Smooth muscle cell (in vitro differentiated cells): ENCODE measurements around the gene FGD6. TPM values are rescaled to one million over a fixed set of nuclear protein-coding genes. Genes with fewer than 3 reads are reported as not detected.

Source experiments
- DNase-seq: peaks from one replicate; lab custom pipeline; 2025; ENCODE audit not compliant: unreplicated experiment; lab: John Stamatoyannopoulos, UW
- H2AFZ ChIP-seq: fragments of 200-600 bp; sonication (generic); 2 replicates; pipeline ENCODE4 v1.6.0; 2016; ENCODE audit warnings: antibody characterized with exemption, low read depth, mild to moderate bottlenecking
- H3F3A ChIP-seq: fragments of 200-600 bp; sonication (generic); 2 replicates; pipeline ENCODE4 v1.6.0; 2017; ENCODE audit warnings: antibody characterized with exemption, low read depth
- H3K27ac ChIP-seq: fragments of 200-600 bp; sonication (generic); 2 replicates; pipeline ENCODE4 v1.5.1; 2016; ENCODE audit warnings: low read depth, mild to moderate bottlenecking
- H3K27me3 ChIP-seq: fragments of 200-600 bp; sonication (generic); 2 replicates; pipeline ENCODE4 v1.6.1; 2016; ENCODE audit warnings: low read depth, mild to moderate bottlenecking
- H3K36me3 ChIP-seq: fragments of 200-600 bp; sonication (generic); 2 replicates; pipeline ENCODE4 v1.5.1; 2016; ENCODE audit warnings: low read depth
- H3K4me1 ChIP-seq: fragments of 200-600 bp; sonication (generic); 2 replicates; pipeline ENCODE4 v1.5.1; 2016; ENCODE audit warnings: low read depth
- H3K4me2 ChIP-seq: fragments of 200-600 bp; sonication (generic); 2 replicates; pipeline ENCODE4 v1.6.0; 2016; ENCODE audit warnings: mild to moderate bottlenecking
- H3K4me3 ChIP-seq: fragments of 200-600 bp; sonication (generic); 2 replicates; pipeline ENCODE4 v1.5.1; 2016; ENCODE audit warnings: mild to moderate bottlenecking
- H3K79me2 ChIP-seq: fragments of 200-600 bp; sonication (generic); 2 replicates; pipeline ENCODE4 v1.6.0; 2016; ENCODE audit warnings: low read depth, mild to moderate bottlenecking
- H3K9ac ChIP-seq: fragments of 200-600 bp; sonication (generic); 2 replicates; pipeline ENCODE4 v1.6.0; 2016; ENCODE audit warnings: low read depth
- H3K9me3 ChIP-seq: fragments of 200-600 bp; sonication (generic); replicated peaks from 2 replicates; pipeline ENCODE4 v1.5.1; 2016; ENCODE audit warnings: low read depth
- H4K20me1 ChIP-seq: fragments of 200-600 bp; sonication (generic); 2 replicates; pipeline ENCODE4 v1.6.0; 2016; ENCODE audit warnings: low read depth
- WGBS: methylation state at CpG from one replicate; pipeline ENCODE4 v1.1.7; 2016; ENCODE audit warnings: low lambda C conversion rate; 5-methylcytosine and 5-hydroxymethylcytosine counted together
- polyA plus RNA-seq: library from polyadenylated mRNA; unstranded; fragments of >200 nt; fragmentation: Nextera tagmentation; extraction: Ambion mirVana; gene quantifications from 2 replicates; pipeline ENCODE4 v1.2.1, GENCODE V29; 2016
- total RNA-seq: library from RNA; depleted of rRNA; stranded (reverse); fragments of >200 nt; gene quantifications from 2 replicates; pipeline ENCODE4 v1.2.3, GENCODE V29; 2014
- TF ChIP-seq, protein P1 (sequence below): fragments of 200-600 bp; sonication (generic); IDR thresholded peaks from 2 replicates; pipeline ENCODE4 v1.5.1; 2017; ENCODE audit warnings: borderline replicate concordance, mild to moderate bottlenecking, antibody characterized with exemption; ENCODE audit not compliant: insufficient read depth, poor library complexity, severe bottlenecking

Gene FGD6
- total and polyA plus RNA-seq, 2 experiments from 2014 or later: 2.5 to 7.7 TPM

DNA sequence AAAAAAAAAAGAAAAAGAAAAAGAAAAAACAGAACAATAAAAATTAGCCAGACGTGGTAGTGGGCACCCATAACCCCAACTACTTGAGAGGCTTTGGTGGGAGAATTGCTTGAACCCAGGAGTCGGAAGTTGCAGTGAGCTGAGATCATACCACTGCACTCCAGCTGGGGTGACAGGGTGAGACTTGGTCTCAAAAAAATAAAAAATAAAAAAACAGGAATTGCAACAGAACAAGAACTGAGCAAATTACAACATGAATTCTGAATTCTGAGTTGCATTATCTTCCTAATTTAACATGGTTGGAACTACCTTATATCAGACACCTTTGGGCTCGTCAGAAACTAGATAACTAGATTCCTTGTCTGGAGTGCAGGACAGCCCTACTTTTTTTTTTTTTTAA is 90.5 kb downstream of the FGD6 start:
- Histone ChIP-seq H3K9ac (no peak overlapping the region), H3F3A (no peaks in the 10 kb centered on the region), H3K27me3 (no peaks in the 10 kb centered on the region), H3K4me1 (no peaks in the 10 kb centered on the region), H3K4me3 (no peak overlapping the region), H3K36me3 (no peaks in the 10 kb centered on the region), H3K27ac (no peak overlapping the region), H4K20me1 (no peaks in the 10 kb centered on the region), H2AFZ (no peak overlapping the region), H3K79me2 (no peaks in the 10 kb centered on the region), H3K9me3 (no peaks in the 10 kb centered on the region), H3K4me2 (no peak overlapping the region)
- DNase-seq: no peak
- WGBS: 95% methylated on average over 3 of the region's 3 CpGs
- TF ChIP-seq, protein P1, sequence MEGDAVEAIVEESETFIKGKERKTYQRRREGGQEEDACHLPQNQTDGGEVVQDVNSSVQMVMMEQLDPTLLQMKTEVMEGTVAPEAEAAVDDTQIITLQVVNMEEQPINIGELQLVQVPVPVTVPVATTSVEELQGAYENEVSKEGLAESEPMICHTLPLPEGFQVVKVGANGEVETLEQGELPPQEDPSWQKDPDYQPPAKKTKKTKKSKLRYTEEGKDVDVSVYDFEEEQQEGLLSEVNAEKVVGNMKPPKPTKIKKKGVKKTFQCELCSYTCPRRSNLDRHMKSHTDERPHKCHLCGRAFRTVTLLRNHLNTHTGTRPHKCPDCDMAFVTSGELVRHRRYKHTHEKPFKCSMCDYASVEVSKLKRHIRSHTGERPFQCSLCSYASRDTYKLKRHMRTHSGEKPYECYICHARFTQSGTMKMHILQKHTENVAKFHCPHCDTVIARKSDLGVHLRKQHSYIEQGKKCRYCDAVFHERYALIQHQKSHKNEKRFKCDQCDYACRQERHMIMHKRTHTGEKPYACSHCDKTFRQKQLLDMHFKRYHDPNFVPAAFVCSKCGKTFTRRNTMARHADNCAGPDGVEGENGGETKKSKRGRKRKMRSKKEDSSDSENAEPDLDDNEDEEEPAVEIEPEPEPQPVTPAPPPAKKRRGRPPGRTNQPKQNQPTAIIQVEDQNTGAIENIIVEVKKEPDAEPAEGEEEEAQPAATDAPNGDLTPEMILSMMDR: no peak

DNA sequence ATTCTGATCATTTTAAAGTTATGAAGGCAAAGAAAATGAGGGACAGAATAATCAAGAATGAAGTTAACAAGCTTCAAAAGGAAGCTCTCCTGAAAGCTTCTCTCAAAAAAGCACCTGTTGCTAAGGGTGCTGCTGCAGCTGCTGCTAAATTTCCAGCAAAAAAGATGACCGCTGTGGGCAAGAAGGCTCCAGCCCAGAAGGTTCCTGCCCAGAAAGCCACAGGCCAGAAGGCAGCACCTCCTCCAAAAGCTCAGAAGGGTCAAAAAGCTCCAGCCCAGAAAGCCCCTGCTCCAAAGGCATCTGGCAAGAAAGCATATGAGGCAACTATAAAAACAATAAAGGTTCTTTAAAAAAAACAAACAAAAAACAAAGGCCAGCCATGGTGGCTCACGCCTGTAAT is 91.2 kb downstream of the FGD6 start:
- TF ChIP-seq, protein P1: no peak
- Histone ChIP-seq H4K20me1 (no peaks in the 10 kb centered on the region), H3K27ac (no peak overlapping the region), H3K27me3 (no peaks in the 10 kb centered on the region), H3K4me1 (no peaks in the 10 kb centered on the region), H3K9me3 (no peaks in the 10 kb centered on the region), H3K79me2 (no peaks in the 10 kb centered on the region), H2AFZ (no peak overlapping the region), H3K4me2 (no peak overlapping the region), H3K36me3 (no peaks in the 10 kb centered on the region), H3K9ac (no peak overlapping the region), H3K4me3 (no peak overlapping the region), H3F3A (no peaks in the 10 kb centered on the region)
- no peak for DNase-seq
- 98% methylated on average over 2 of the region's 2 CpGs for WGBS

DNA sequence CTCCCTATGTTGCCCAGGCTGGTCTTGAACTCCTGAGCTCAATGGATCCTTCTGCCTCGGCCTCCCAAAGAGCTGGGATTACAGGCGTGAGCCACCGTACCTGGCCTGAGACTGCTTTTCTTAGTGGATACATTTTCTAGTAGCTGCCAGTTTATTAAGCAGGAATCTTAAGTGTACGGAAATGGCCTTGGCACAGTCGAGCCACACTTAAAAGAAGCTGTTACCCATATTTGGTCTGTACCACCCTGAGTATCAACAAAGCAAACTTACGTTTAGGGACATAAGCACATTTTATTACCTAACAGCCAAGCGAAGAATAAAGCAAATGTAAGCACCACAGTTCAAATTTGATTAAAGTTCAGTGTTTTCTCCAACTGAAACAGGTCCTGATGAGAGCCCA is 93.2 kb downstream of the FGD6 start:
- no peak overlapping the region for H3K27ac ChIP-seq
- no peaks in the 10 kb centered on the region for H3K27me3 ChIP-seq
- H3K79me2 ChIP-seq: no peaks in the 10 kb centered on the region
- no peak overlapping the region for H3K4me3 ChIP-seq
- TF ChIP-seq, protein P1: no peak
- 99% methylated on average over 7 of the region's 7 CpGs for WGBS
- H3K36me3 ChIP-seq: no peaks in the 10 kb centered on the region
- H3K4me1 ChIP-seq: no peaks in the 10 kb centered on the region
- no peaks in the 10 kb centered on the region for H3F3A ChIP-seq
- H3K4me2 ChIP-seq: no peak overlapping the region
- H3K9ac ChIP-seq: no peak overlapping the region
- DNase-seq: no peak
- H3K9me3 ChIP-seq: no peaks in the 10 kb centered on the region
- no peak overlapping the region for H2AFZ ChIP-seq
- H4K20me1 ChIP-seq: no peaks in the 10 kb centered on the region

DNA sequence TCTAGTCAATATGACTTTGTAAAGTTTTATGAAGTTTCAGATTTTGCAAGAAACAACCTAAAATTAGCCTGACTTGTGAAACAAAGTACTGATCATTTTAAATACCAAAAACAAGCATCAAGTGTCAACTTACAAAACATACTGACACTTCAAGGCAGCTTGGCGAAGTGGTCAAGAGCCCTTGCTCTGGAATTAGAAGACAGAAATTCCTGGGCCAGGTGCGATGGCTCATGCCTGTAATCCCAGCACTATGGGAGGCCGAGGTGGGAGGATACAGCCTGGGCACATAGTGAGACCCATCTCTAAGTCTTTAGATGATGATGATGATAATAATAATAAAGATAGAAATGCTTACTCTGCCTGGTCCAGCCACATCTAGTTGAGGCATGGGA is 98.5 kb downstream of the FGD6 start:
- no peaks in the 10 kb centered on the region for H3K36me3 ChIP-seq
- no peaks in the 10 kb centered on the region for H4K20me1 ChIP-seq
- no peak overlapping the region for H3K9ac ChIP-seq
- no peak overlapping the region for H2AFZ ChIP-seq
- H3K4me2 ChIP-seq: no peak overlapping the region
- H3K27ac ChIP-seq: peak overlapping the region; percentile 45
- no peak overlapping the region for H3K4me3 ChIP-seq
- no peaks in the 10 kb centered on the region for H3K27me3 ChIP-seq
- DNase-seq: no peak
- no peaks in the 10 kb centered on the region for H3F3A ChIP-seq
- no peaks in the 10 kb centered on the region for H3K79me2 ChIP-seq
- H3K4me1 ChIP-seq: no peaks in the 10 kb centered on the region
- 94% methylated on average over 3 of the region's 3 CpGs for WGBS
- TF ChIP-seq, protein P1: no peak
- no peaks in the 10 kb centered on the region for H3K9me3 ChIP-seq
